ENCODE data around the gene OR51I2. TPM values are rescaled to one million over a fixed set of nuclear protein-coding genes. Genes with fewer than 3 reads are reported as not detected.

OR51I2 gene
- polyA plus RNA-seq, 1 donor = not detected

GRCh38 chr11:5505363-5506048 is 56.4 kb downstream of the OR51I2 start:
- DNase-seq = no peak
- H3K9me3 ChIP-seq (ENCODE audit: control insufficient read depth, low read depth, low read length) = no peaks in the 10 kb centered on the region
- no peak overlapping the region for H3K27ac ChIP-seq (ENCODE audit: low read length)
- H3K4me3 ChIP-seq (ENCODE audit: low read length) = no peak overlapping the region
- H3K36me3 ChIP-seq (ENCODE audit: control insufficient read depth, insufficient read depth, low read length) = no peaks in the 10 kb centered on the region
- no peaks in the 10 kb centered on the region for H3K4me1 ChIP-seq (ENCODE audit: control insufficient read depth, insufficient read depth, low read length)
- H3K27me3 ChIP-seq (ENCODE audit: control insufficient read depth, insufficient read depth, low read length) = no peaks in the 10 kb centered on the region
- 20% methylated on average over 1 of the region's 9 CpGs for WGBS (ENCODE audit: insufficient coverage, low lambda C conversion rate)

Other genes with a start within 250 kb of the OR51I2 start
- gene OR51V1, start 248.6 kb upstream of the OR51I2 start, polyA plus RNA-seq = not detected
- 175 TPM for gene HBB, start 222.3 kb upstream of the OR51I2 start, polyA plus RNA-seq
- 0.09 TPM for gene HBD, start 214.8 kb upstream of the OR51I2 start, polyA plus RNA-seq
- 9.7 TPM for gene HBG1, start 199.5 kb upstream of the OR51I2 start, polyA plus RNA-seq
- gene HBG2, start 194.5 kb upstream of the OR51I2 start, polyA plus RNA-seq = 2,367 TPM
- 5.6 TPM for gene HBE1, start 179.4 kb upstream of the OR51I2 start, polyA plus RNA-seq
- 0.07 TPM for gene OR51B4, start 147.4 kb upstream of the OR51I2 start, polyA plus RNA-seq
- gene OR51B2, start 125.0 kb upstream of the OR51I2 start, polyA plus RNA-seq = not detected
- 0.30 TPM for gene OR51B5, start 105.8 kb upstream of the OR51I2 start, polyA plus RNA-seq
- not detected for gene OR51B6, start 97.8 kb upstream of the OR51I2 start, polyA plus RNA-seq
- gene OR51M1, start 65.5 kb upstream of the OR51I2 start, polyA plus RNA-seq = not detected
- gene OR51Q1, start 27.2 kb upstream of the OR51I2 start, polyA plus RNA-seq = not detected
- not detected for gene OR51I1, start 7.8 kb upstream of the OR51I2 start, polyA plus RNA-seq
- gene OR52D1, start 39.4 kb downstream of the OR51I2 start, polyA plus RNA-seq = not detected
- gene UBQLN3, start 60.6 kb downstream of the OR51I2 start, polyA plus RNA-seq = not detected
- gene UBQLNL, start 67.4 kb downstream of the OR51I2 start, polyA plus RNA-seq = 0.70 TPM
- gene OR52H1, start 99.2 kb downstream of the OR51I2 start, polyA plus RNA-seq = not detected
- not detected for gene OR52B6, start 131.6 kb downstream of the OR51I2 start, polyA plus RNA-seq
- 2.6 TPM for gene TRIM6, start 147.3 kb downstream of the OR51I2 start, polyA plus RNA-seq
- gene TRIM34, start 175.7 kb downstream of the OR51I2 start, polyA plus RNA-seq = 11.6 TPM
- gene TRIM5, start 235.8 kb downstream of the OR51I2 start, polyA plus RNA-seq = 23.9 TPM
- 15.2 TPM for gene TRIM22, start 240.5 kb downstream of the OR51I2 start, polyA plus RNA-seq

Data from large intestine (tissue), 3 donors.